Measurements from ENCODE around the gene UBALD1.

DNA sequence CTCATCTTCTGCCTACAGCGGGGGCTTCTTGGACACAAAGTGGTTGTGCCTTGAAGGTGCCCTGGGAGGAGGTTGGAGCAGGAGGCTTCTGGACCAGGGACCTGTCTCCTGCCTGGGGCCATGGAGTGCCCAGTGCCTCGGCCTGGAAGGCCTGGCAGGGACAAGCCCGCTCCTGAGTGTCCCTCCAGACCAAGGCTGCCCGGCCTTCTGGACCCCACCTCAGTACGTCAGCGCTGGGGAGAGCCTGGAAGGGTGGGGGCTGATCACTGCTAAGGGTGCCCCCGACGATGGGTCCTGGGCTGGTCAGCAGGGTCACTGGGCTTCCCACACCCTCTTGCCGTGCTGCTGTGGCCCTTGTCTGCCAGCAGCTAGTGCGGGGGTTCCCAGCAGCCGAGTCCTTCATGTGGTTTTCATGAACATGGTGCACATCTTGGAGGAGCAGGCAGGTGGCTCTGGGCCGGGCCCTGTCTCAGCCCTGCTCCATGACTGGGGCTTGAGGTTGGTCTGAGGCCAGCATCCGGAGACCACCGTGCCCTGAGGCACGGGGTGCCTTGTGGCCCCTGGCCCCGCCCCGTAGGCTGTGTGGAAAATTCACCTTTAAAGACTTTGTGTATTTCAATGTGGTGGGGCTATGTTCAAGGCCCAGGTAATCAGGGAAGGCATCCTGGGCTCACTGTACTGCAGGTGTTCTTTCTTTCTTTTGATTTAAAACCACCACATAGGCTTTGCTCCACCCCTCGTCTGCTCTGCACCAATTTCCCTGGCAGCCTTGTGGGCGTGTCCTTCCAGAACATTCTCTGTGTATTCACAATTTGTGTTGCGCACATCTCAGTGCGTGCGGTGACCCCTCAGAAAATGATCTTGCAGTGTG lies 32.3 kb upstream of the UBALD1 start:
- TF ChIP-seq, protein P1, sequence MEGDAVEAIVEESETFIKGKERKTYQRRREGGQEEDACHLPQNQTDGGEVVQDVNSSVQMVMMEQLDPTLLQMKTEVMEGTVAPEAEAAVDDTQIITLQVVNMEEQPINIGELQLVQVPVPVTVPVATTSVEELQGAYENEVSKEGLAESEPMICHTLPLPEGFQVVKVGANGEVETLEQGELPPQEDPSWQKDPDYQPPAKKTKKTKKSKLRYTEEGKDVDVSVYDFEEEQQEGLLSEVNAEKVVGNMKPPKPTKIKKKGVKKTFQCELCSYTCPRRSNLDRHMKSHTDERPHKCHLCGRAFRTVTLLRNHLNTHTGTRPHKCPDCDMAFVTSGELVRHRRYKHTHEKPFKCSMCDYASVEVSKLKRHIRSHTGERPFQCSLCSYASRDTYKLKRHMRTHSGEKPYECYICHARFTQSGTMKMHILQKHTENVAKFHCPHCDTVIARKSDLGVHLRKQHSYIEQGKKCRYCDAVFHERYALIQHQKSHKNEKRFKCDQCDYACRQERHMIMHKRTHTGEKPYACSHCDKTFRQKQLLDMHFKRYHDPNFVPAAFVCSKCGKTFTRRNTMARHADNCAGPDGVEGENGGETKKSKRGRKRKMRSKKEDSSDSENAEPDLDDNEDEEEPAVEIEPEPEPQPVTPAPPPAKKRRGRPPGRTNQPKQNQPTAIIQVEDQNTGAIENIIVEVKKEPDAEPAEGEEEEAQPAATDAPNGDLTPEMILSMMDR (conservative IDR thresholded peaks at IDR 0.05 in 1 of 2, IDR thresholded peaks at IDR 0.05 in 1 of 2; ENCODE audit: low read depth in 1 of 2, low read length in 2 of 2): no peak
- no peak for TF ChIP-seq EZH2 (IDR thresholded peaks at IDR 0.05; ENCODE audit: low read length, missing control alignments)

All from fibroblast of lung (primary cell).